ENCODE results near the gene PAPSS2. TPM values are rescaled to one million over a fixed set of nuclear protein-coding genes. Genes with fewer than 3 reads are reported as not detected.

The PAPSS2 gene
- total and polyA plus RNA-seq, 2 experiments from 2014 or later: 13.2 to 19.6 TPM

- no peak for TF ChIP-seq CTCF (conservative IDR thresholded peaks at IDR 0.05; ENCODE audit: low read depth in 2 of 2)
- TF ChIP-seq NANOG (IDR thresholded peaks at IDR 0.05; ENCODE audit: borderline replicate concordance): no peak
- TF ChIP-seq JUNB (IDR thresholded peaks at IDR 0.05; ENCODE audit: unreplicated experiment): no peak
- TF ChIP-seq ZNF114 (CRISPR knock-in tag; IDR thresholded peaks at IDR 0.05): no peak
- TF ChIP-seq POLR2AphosphoS5 (IDR thresholded peaks at IDR 0.05; ENCODE audit: low read depth): no peak
- no peak for TF ChIP-seq CREB1 (CRISPR knock-in tag; IDR thresholded peaks at IDR 0.05; ENCODE audit: low read depth)
- no peak for TF ChIP-seq ZNF462 (CRISPR knock-in tag; IDR thresholded peaks at IDR 0.05)
Measured at GRCh38 chr10:87702260-87702972, 42.7 kb downstream of the PAPSS2 start (continued).

DNA sequence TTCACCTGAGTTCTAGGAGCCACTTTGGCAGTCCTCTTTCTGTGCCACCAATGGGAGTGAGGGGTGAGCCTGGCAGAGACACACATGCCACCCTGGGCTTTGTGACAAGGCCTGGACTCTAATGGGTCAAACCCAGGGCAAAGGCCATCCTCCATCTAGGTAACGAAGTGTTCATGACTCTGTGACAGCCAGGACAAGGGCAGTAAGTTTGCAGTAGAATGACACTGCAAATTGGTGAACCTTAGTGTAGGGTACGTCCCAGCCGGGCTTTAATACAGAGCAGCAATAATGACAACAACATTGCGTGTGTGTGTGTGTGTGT, 43.3 kb downstream of the PAPSS2 start:
- Mint-ChIP-seq H3K4me1 (peaks cover 7% of the 10 kb centered on the region; the same call in 2 of the 3 replicates), H3K36me3 (ENCODE audit: low read depth) (no peaks in the 10 kb centered on the region), H3K27me3 (ENCODE audit: insufficient read depth, low read depth, poor library complexity) (peaks cover 4% of the 10 kb centered on the region), H3K27ac (peak overlapping the region; percentile 65; the same call in 1 of the 2 replicates), H3K9me3 (no peaks in the 10 kb centered on the region), H3K4me3 (no peak overlapping the region)
- no peak for DNase-seq (ENCODE audit: low spot score)
- Histone ChIP-seq H3K4me3 (no peak overlapping the region), H3K27me3 (ENCODE audit: insufficient read depth) (no peaks in the 10 kb centered on the region), H4K20me1 (replicated peaks; ENCODE audit: insufficient read depth) (no peaks in the 10 kb centered on the region; the same call in 1 of the 2 replicates), H3K4me1 (ENCODE audit: insufficient read depth) (no peaks in the 10 kb centered on the region), H3K27ac (ENCODE audit: low read depth) (no peak overlapping the region), H3F3A (replicated peaks; ENCODE audit: low read depth) (no peaks in the 10 kb centered on the region), H3K79me2 (replicated peaks; ENCODE audit: insufficient read depth) (no peaks in the 10 kb centered on the region), H3K9me2 (ENCODE audit: insufficient read depth) (no peaks in the 10 kb centered on the region), H3K4me2 (no peak overlapping the region), H3K36me3 (ENCODE audit: insufficient read depth) (no peaks in the 10 kb centered on the region), H2AFZ (no peak overlapping the region)
- no peak for ATAC-seq
- TF ChIP-seq NANOG (IDR thresholded peaks at IDR 0.05; ENCODE audit: borderline replicate concordance) (no peak), ZNF114 (CRISPR knock-in tag; IDR thresholded peaks at IDR 0.05) (no peak), EZH2 (IDR thresholded peaks at IDR 0.05; ENCODE audit: low read depth, unreplicated experiment) (no peak), POLR2AphosphoS5 (IDR thresholded peaks at IDR 0.05; ENCODE audit: low read depth) (no peak), JUNB (IDR thresholded peaks at IDR 0.05; ENCODE audit: unreplicated experiment) (no peak), STAT1 (IDR thresholded peaks at IDR 0.05; ENCODE audit: unreplicated experiment) (no peak), ZNF331 (CRISPR knock-in tag; IDR thresholded peaks at IDR 0.05; ENCODE audit: low read depth) (no peak)
- TF ChIP-seq, protein P1, sequence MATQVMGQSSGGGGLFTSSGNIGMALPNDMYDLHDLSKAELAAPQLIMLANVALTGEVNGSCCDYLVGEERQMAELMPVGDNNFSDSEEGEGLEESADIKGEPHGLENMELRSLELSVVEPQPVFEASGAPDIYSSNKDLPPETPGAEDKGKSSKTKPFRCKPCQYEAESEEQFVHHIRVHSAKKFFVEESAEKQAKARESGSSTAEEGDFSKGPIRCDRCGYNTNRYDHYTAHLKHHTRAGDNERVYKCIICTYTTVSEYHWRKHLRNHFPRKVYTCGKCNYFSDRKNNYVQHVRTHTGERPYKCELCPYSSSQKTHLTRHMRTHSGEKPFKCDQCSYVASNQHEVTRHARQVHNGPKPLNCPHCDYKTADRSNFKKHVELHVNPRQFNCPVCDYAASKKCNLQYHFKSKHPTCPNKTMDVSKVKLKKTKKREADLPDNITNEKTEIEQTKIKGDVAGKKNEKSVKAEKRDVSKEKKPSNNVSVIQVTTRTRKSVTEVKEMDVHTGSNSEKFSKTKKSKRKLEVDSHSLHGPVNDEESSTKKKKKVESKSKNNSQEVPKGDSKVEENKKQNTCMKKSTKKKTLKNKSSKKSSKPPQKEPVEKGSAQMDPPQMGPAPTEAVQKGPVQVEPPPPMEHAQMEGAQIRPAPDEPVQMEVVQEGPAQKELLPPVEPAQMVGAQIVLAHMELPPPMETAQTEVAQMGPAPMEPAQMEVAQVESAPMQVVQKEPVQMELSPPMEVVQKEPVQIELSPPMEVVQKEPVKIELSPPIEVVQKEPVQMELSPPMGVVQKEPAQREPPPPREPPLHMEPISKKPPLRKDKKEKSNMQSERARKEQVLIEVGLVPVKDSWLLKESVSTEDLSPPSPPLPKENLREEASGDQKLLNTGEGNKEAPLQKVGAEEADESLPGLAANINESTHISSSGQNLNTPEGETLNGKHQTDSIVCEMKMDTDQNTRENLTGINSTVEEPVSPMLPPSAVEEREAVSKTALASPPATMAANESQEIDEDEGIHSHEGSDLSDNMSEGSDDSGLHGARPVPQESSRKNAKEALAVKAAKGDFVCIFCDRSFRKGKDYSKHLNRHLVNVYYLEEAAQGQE (IDR thresholded peaks at IDR 0.05; ENCODE audit: unreplicated experiment): no peak
- TF ChIP-seq, protein P2, sequence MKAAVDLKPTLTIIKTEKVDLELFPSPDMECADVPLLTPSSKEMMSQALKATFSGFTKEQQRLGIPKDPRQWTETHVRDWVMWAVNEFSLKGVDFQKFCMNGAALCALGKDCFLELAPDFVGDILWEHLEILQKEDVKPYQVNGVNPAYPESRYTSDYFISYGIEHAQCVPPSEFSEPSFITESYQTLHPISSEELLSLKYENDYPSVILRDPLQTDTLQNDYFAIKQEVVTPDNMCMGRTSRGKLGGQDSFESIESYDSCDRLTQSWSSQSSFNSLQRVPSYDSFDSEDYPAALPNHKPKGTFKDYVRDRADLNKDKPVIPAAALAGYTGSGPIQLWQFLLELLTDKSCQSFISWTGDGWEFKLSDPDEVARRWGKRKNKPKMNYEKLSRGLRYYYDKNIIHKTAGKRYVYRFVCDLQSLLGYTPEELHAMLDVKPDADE (IDR thresholded peaks at IDR 0.05): no peak

Measured in GM23338 (cell line).